Osteoblast (primary cell): ENCODE data around the gene SAPCD1. TPM values are rescaled to one million over a fixed set of nuclear protein-coding genes. Genes with fewer than 3 reads are reported as not detected.

ENCODE experiments used
- DNase-seq: peaks from one replicate; pipeline ENCODE4 v3.0.0; 2011; ENCODE audit warnings: low spot score, mixed read lengths; ENCODE audit not compliant: insufficient read length; ENCODE audit errors: missing footprints
- H2AFZ ChIP-seq: 2 replicates; pipeline ENCODE4 v1.6.0; 2011; ENCODE audit warnings: mild to moderate bottlenecking, low read length
- H3K27ac ChIP-seq: 2 replicates; pipeline ENCODE4 v1.5.1; 2011; ENCODE audit warnings: mild to moderate bottlenecking, low read depth, low read length, moderate library complexity
- H3K27me3 ChIP-seq: 2 replicates; pipeline ENCODE4 v1.6.0; 2012; ENCODE audit warnings: mild to moderate bottlenecking, control low read depth, inconsistent platforms, low read length, moderate library complexity; ENCODE audit not compliant: insufficient read depth
- H3K36me3 ChIP-seq: 2 replicates; pipeline ENCODE4 v1.5.1; 2011; ENCODE audit warnings: mild to moderate bottlenecking, low read length, control low read depth, moderate library complexity; ENCODE audit not compliant: insufficient read depth
- H3K4me1 ChIP-seq: 2 replicates; pipeline ENCODE4 v1.5.1; 2011; ENCODE audit warnings: mild to moderate bottlenecking, low read length, control low read depth, moderate library complexity; ENCODE audit not compliant: insufficient read depth
- H3K4me2 ChIP-seq: 2 replicates; pipeline ENCODE4 v1.6.0; 2011; ENCODE audit warnings: mild to moderate bottlenecking, low read length; ENCODE audit not compliant: insufficient read depth
- H3K4me3 ChIP-seq: fragments of 200-600 bp; sonication (generic); 3 replicates; pipeline ENCODE4 v1.5.1; 2012; ENCODE audit warnings: mild to moderate bottlenecking, low read length, inconsistent platforms; ENCODE audit not compliant: insufficient read depth
- H3K79me2 ChIP-seq: 2 replicates; pipeline ENCODE4 v1.6.0; 2012; ENCODE audit warnings: mild to moderate bottlenecking, low read length, control low read depth, inconsistent platforms; ENCODE audit not compliant: insufficient read depth
- H3K9me3 ChIP-seq: 2 replicates; pipeline ENCODE4 v1.5.1; 2011; ENCODE audit warnings: low read depth, low read length, control low read depth
- H4K20me1 ChIP-seq: 2 replicates; pipeline ENCODE4 v1.6.0; 2012; ENCODE audit warnings: mild to moderate bottlenecking, low read length, control low read depth; ENCODE audit not compliant: insufficient read depth
- CTCF ChIP-seq: IDR thresholded peaks from 2 replicates; pipeline ENCODE4 v1.5.1; 2011; ENCODE audit warnings: mild to moderate bottlenecking, low read depth, low read length, moderate library complexity; ENCODE audit errors: extremely low read depth
- total RNA-seq: library from RNA; depleted of rRNA; stranded (reverse); fragments of >200 nt; gene quantifications from 2 replicates; pipeline ENCODE4 v1.2.3, GENCODE V29; 2012

Gene SAPCD1
- total RNA-seq, 1 donor, result 1.4 TPM

- peak; percentile 99 for DNase-seq
- H3K36me3 ChIP-seq, result peaks cover 29% of the 10 kb centered on the region
These were observed 14.7 kb downstream of the SAPCD1 start, which contains the start of gene VWA7 for GRCh38 chr6:31776989-31777666. Gene VWA7 (minus strand): TSS chr6:31777328. CDS start chr6:31776779, 549 bp downstream.

GRCh38 chr6:31777667-31778050 is 15.2 kb downstream of the SAPCD1 start:
- peaks cover 3% of the 10 kb centered on the region for H4K20me1 ChIP-seq

More at GRCh38 chr6:31776989-31777666, 14.7 kb downstream of the SAPCD1 start, which contains the start of gene VWA7:
- H3K9me3 ChIP-seq, result no peaks in the 10 kb centered on the region
- no peaks in the 10 kb centered on the region for H3K79me2 ChIP-seq
- peaks cover 3% of the 10 kb centered on the region for H4K20me1 ChIP-seq
- H3K4me3 ChIP-seq, result peak within 1 kb of the TSS; percentile 54
- peak within 1 kb of the TSS; percentile 66 for H3K4me2 ChIP-seq
- peaks cover 12% of the 10 kb centered on the region for H3K4me1 ChIP-seq
- no peak for TF ChIP-seq CTCF
- peak within 1 kb of the TSS; percentile 37 for H3K27ac ChIP-seq
- no peaks in the 10 kb centered on the region for H3K27me3 ChIP-seq
- H2AFZ ChIP-seq, result no peak within 1 kb of the TSS

GRCh38 chr6:31778193-31778592 is 15.7 kb downstream of the SAPCD1 start:
- peak; percentile 47 for DNase-seq
- Histone ChIP-seq H3K4me2 (no peak overlapping the region), H3K27ac (no peak overlapping the region), H2AFZ (no peak overlapping the region), H3K36me3 (peaks cover 39% of the 10 kb centered on the region), H3K27me3 (no peaks in the 10 kb centered on the region), H3K79me2 (no peaks in the 10 kb centered on the region), H3K4me3 (no peak overlapping the region), H3K4me1 (peaks cover 12% of the 10 kb centered on the region), H3K9me3 (no peaks in the 10 kb centered on the region), H4K20me1 (peaks cover 3% of the 10 kb centered on the region)
- no peak for TF ChIP-seq CTCF

More at GRCh38 chr6:31777667-31778050, 15.2 kb downstream of the SAPCD1 start:
- peak overlapping the region; percentile 66 for H3K4me2 ChIP-seq
- no peak overlapping the region for H2AFZ ChIP-seq
- H3K4me1 ChIP-seq, result peaks cover 12% of the 10 kb centered on the region
- no peak overlapping the region for H3K4me3 ChIP-seq
- peak overlapping the region; percentile 37 for H3K27ac ChIP-seq
- peak; percentile 60 for DNase-seq
- no peaks in the 10 kb centered on the region for H3K79me2 ChIP-seq
- H3K9me3 ChIP-seq, result no peaks in the 10 kb centered on the region
- no peaks in the 10 kb centered on the region for H3K27me3 ChIP-seq
- H3K36me3 ChIP-seq, result peaks cover 34% of the 10 kb centered on the region
- TF ChIP-seq CTCF, result no peak

- Histone ChIP-seq H3K27ac (no peak overlapping the region), H3K4me1 (peaks cover 12% of the 10 kb centered on the region), H3K36me3 (peaks cover 45% of the 10 kb centered on the region), H3K4me3 (no peak overlapping the region), H3K27me3 (no peaks in the 10 kb centered on the region), H4K20me1 (peaks cover 3% of the 10 kb centered on the region), H3K79me2 (no peaks in the 10 kb centered on the region), H3K4me2 (no peak overlapping the region), H2AFZ (no peak overlapping the region), H3K9me3 (no peaks in the 10 kb centered on the region)
- peak; percentile 62 for DNase-seq
- TF ChIP-seq CTCF, result no peak
These were observed 16.8 kb downstream of the SAPCD1 start for GRCh38 chr6:31778999-31779885.
